ENCODE measurements around the gene UCN.

DNA sequence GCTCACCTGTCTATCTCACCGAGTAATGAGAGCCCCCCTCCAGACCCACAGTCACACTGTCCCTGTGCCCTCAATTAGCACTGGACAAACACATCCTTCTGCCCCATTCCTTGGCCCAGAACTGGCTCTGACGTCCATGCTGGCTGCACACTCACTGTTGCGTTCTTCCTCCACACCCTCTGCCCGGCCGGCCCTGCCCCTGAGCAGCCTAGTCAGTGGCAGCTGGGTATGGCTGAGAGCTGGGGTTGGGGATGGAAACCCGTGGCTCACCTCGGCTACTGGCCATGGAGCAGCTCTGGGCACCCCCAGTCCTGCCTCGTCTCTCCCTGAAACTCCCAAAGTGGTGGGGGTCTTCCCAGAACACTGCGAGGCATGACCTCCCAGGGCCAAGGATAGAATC is 6.5 kb upstream of the UCN start:
- TF ChIP-seq, protein P1, sequence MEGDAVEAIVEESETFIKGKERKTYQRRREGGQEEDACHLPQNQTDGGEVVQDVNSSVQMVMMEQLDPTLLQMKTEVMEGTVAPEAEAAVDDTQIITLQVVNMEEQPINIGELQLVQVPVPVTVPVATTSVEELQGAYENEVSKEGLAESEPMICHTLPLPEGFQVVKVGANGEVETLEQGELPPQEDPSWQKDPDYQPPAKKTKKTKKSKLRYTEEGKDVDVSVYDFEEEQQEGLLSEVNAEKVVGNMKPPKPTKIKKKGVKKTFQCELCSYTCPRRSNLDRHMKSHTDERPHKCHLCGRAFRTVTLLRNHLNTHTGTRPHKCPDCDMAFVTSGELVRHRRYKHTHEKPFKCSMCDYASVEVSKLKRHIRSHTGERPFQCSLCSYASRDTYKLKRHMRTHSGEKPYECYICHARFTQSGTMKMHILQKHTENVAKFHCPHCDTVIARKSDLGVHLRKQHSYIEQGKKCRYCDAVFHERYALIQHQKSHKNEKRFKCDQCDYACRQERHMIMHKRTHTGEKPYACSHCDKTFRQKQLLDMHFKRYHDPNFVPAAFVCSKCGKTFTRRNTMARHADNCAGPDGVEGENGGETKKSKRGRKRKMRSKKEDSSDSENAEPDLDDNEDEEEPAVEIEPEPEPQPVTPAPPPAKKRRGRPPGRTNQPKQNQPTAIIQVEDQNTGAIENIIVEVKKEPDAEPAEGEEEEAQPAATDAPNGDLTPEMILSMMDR (conservative IDR thresholded peaks at IDR 0.05; ENCODE audit: low read length): no peak
- no peak for TF ChIP-seq EZH2phosphoT487 (IDR thresholded peaks at IDR 0.05; ENCODE audit: borderline replicate concordance)
